Testis (tissue), 3 donors: ENCODE results near the gene MYO1E. TPM values are rescaled to one million over a fixed set of nuclear protein-coding genes. Genes with fewer than 3 reads are reported as not detected.

ENCODE experiments used
- DNase-seq: peaks from one replicate; pipeline ENCODE4 v3.0.0-alpha.2; 2019
- H3K27ac ChIP-seq, 2 donors: fragments of 200-600 bp; sonication (generic); one replicate each; pipeline ENCODE4 v1.5.1; 2019
- H3K27me3 ChIP-seq: fragments of 200-600 bp; sonication (generic); one replicate; pipeline ENCODE4 v1.5.1; 2019
- H3K36me3 ChIP-seq: fragments of 200-600 bp; sonication (generic); one replicate; pipeline ENCODE4 v1.5.1; 2017; ENCODE audit warnings: low read depth; ENCODE audit errors: missing control alignments
- H3K4me1 ChIP-seq: fragments of 200-600 bp; sonication (generic); one replicate; pipeline ENCODE4 v1.5.1; 2019
- H3K4me3 ChIP-seq, 2 donors: fragments of 200-600 bp; sonication (generic); one replicate each; pipeline ENCODE4 v1.5.1; 2017 to 2019
- H3K9me3 ChIP-seq: fragments of 200-600 bp; sonication (generic); one replicate; pipeline ENCODE4 v1.5.1; 2017
- POLR2A ChIP-seq: fragments of 450-650 bp; IDR thresholded peaks from one replicate; pipeline ENCODE4 v1.6.1; 2017; ENCODE audit warnings: antibody characterized with exemption, mild to moderate bottlenecking, moderate library complexity
- WGBS, 2 donors: methylation state at CpG; one replicate each; pipeline ENCODE4 v1.1.5; 2018; 5-methylcytosine and 5-hydroxymethylcytosine counted together
- intact Hi-C: fragments of 100-400 bp; cut with DNase I; formaldehyde crosslinking; loops from one replicate; pipeline ENCODE4 v1.15.1; 2023; ENCODE audit warnings: low total_unique reads
- polyA plus RNA-seq: library from polyadenylated mRNA; stranded (reverse); fragments of 350-450 nt; fragmentation: Illumina TruSeq; extraction: RNeasy Lipid Tissue Mini Kit (QIAGEN cat#74804); gene quantifications from one replicate; pipeline ENCODE4 v1.2.3, GENCODE V29; 2014; ENCODE audit warnings: low read depth, low replicate concordance; ENCODE audit not compliant: insufficient read depth
- total RNA-seq, 2 donors: library from RNA; depleted of rRNA; stranded (reverse); fragments of >200 nt; gene quantifications; one replicate each; pipeline ENCODE4 v1.2.3, GENCODE V29; 2016
- TF ChIP-seq, protein P1 (sequence below), 3 experiments: fragments of 450-650 bp in 2 of 3; fragments of 200-600 bp in 1 of 3; sonication (generic) in 1 of 3; IDR thresholded peaks; one replicate each; pipeline ENCODE4 v1.5.1; 2016 to 2019; ENCODE audit warnings: antibody characterized with exemption in 3 of 3, mild to moderate bottlenecking in 2 of 3, moderate library complexity in 1 of 3

Gene MYO1E
- total and polyA plus RNA-seq, 3 donors from 2014 or later, result 14.3 to 23.4 (median 22.5) TPM

DNA sequence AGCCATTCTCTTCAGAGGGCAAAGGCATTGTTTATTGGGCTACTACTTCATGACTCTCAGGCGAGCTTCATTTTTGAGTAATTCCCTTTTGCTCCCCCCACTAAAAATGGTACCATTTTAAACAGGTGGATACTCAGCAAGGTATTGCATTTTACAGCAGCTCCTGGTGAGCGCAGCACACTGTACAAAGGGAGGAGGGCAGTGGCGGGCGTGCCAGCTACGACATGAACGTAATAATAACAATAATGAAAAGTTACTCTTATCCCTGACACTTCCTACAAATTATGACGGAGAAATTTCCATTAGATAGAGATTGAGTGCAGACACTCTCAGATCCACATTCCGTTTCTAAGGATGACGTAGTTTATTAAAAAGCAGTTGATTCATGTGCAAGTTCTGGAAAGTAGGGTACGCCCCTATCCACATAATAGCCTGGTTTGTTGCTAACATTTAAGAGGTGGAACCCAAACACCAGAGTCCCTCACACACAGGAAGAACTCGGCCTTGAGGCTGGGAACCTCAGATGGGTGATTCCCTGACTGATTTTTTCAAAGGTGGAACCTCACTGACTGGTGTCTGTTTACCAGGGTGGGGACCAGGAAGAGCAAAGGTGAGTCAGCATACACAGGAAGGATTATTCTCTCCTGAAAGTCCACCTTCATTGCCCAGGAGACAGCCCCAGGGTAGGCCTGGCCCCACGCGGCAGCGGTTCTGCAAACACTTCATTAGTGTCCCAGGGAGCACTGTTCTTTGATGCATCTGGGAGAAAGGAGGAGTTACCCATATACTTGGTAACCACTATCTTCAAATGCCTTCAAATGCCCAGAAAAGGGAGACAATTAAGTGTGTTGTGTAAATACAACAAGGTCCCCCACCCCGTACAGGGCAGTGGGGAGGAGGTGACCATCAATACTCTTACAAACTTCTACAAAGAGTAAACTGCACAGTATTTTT, 96.2 kb downstream of the MYO1E start:
- intact Hi-C loops, result no loop called here
- Histone ChIP-seq H3K9me3 (no peaks in the 10 kb centered on the region), H3K4me3 (no peak overlapping the region), H3K36me3 (no peaks in the 10 kb centered on the region), H3K4me1 (no peaks in the 10 kb centered on the region), H3K27ac (no peak overlapping the region), H3K27me3 (no peaks in the 10 kb centered on the region)
- 86 to 92% methylated on average over 15 of the region's 15 CpGs for WGBS, 2 donors
- no peak for DNase-seq
- TF ChIP-seq POLR2A, result no peak
- TF ChIP-seq, protein P1, sequence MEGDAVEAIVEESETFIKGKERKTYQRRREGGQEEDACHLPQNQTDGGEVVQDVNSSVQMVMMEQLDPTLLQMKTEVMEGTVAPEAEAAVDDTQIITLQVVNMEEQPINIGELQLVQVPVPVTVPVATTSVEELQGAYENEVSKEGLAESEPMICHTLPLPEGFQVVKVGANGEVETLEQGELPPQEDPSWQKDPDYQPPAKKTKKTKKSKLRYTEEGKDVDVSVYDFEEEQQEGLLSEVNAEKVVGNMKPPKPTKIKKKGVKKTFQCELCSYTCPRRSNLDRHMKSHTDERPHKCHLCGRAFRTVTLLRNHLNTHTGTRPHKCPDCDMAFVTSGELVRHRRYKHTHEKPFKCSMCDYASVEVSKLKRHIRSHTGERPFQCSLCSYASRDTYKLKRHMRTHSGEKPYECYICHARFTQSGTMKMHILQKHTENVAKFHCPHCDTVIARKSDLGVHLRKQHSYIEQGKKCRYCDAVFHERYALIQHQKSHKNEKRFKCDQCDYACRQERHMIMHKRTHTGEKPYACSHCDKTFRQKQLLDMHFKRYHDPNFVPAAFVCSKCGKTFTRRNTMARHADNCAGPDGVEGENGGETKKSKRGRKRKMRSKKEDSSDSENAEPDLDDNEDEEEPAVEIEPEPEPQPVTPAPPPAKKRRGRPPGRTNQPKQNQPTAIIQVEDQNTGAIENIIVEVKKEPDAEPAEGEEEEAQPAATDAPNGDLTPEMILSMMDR (IDR thresholded peaks at IDR 0.05), result no peak

DNA sequence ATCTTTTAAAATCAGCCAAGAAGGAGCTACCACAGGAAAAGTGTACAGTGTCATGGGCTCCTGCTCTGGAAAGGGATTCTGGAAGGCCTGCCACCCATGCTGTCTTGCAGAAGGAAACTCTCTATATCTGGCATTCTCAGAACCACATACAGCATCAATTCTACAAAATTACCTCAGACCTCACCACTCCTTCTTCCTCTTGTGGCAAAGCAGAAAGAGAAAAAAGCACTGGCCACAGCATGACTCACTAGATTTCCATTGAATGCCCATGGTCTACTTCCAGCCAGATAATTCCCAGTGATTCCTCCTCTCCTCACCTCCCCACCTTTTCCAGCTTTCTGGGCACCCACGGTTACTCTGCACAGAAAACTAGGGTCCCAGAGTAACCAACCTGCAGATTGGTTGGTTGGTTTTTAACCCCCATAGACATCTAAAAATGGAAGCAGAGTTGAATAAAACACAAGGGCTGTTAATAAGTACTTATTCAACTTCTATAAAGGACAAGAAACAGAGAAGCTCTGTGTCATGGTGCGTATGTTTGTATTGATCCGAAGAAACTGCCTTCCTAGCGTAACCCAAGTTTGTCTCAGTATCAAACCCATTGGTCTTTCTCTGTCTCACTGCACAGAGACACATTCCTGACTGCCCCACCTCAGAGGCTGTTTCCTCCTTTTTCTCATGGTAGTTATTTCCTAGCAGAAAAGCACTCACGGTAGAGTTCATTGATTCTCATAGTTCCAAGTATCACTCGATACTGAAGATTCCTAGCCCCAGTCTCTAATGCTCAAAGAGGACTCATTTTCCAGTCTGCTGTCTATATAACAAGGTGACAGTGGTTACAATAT, 98.3 kb downstream of the MYO1E start:
- Histone ChIP-seq H3K9me3 (no peaks in the 10 kb centered on the region), H3K27me3 (no peaks in the 10 kb centered on the region), H3K27ac (no peak overlapping the region), H3K36me3 (no peaks in the 10 kb centered on the region), H3K4me3 (no peak overlapping the region), H3K4me1 (no peaks in the 10 kb centered on the region)
- WGBS, 2 donors, result 91% methylated on average over 6 of the region's 6 CpGs
- intact Hi-C loops, result no loop called here
- no peak for DNase-seq
- TF ChIP-seq, protein P1 (IDR thresholded peaks at IDR 0.05), result no peak
- TF ChIP-seq POLR2A, result no peak

- DNase-seq, result no peak
- intact Hi-C loops, result no loop called here
- Histone ChIP-seq H3K4me3 (no peak overlapping the region), H3K27me3 (no peaks in the 10 kb centered on the region), H3K9me3 (no peaks in the 10 kb centered on the region), H3K27ac (no peak overlapping the region), H3K4me1 (no peaks in the 10 kb centered on the region), H3K36me3 (no peaks in the 10 kb centered on the region)
- TF ChIP-seq POLR2A, result no peak
- TF ChIP-seq, protein P1 (IDR thresholded peaks at IDR 0.05), result no peak
- 92 to 96% methylated on average over 4 of the region's 4 CpGs for WGBS, 2 donors
Observed at GRCh38 chr15:59273234-59273633, 99.4 kb downstream of the MYO1E start.

DNA sequence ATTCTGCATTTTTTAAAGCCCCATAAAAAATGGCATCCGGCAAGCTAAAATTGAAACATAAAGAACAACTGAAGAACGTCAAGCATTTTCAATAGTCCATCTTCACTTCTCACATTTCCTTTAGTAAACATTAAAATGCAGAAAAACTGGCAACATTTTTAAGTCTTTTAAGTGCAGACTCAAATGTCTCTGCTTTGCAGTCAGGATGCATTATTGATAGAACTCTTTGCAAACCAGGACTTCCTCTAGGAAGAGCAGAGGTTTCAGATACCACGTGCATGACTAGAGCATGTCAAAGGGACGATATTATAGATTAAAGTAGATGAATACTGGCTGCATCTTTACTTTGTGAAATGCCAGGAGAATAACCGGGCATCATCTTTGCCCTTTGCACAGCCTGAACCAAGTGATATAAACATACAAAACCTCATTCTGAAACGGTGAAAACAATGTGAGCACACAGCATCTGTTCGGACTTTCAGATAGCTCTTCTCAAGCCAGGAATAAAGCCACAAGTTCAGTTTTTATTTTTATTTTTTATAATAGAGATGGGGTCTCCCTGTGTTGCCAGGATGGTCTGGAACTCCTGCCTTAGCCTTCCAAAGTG, 101.0 kb downstream of the MYO1E start:
- 68 to 78% methylated on average over 7 of the region's 7 CpGs for WGBS, 2 donors
- Histone ChIP-seq H3K27me3 (no peaks in the 10 kb centered on the region), H3K36me3 (no peaks in the 10 kb centered on the region), H3K4me1 (no peaks in the 10 kb centered on the region), H3K27ac (no peak overlapping the region), H3K9me3 (no peaks in the 10 kb centered on the region), H3K4me3 (no peak overlapping the region)
- intact Hi-C loops, result no loop called here
- no peak for TF ChIP-seq POLR2A
- TF ChIP-seq, protein P1 (IDR thresholded peaks at IDR 0.05), result no peak
- no peak for DNase-seq
